HPDE6-E6E7 (cell line): ENCODE measurements around the gene TCF4.
A peak's percentile ranks its signal among the peaks of the same experiment; 100 is the strongest.

Experiments used
- DNase-seq: peaks from one replicate; pipeline ENCODE4 v3.0.0; 2011; ENCODE audit warnings: missing footprints; ENCODE audit errors: extremely low spot score

Gene TCF4

GRCh38 chr18:55546851-55547704, 40.9 kb downstream of the TCF4 start:
- no peak for DNase-seq

- DNase-seq = no peak
Observed at GRCh38 chr18:55544014-55544413, 44.0 kb downstream of the TCF4 start.

GRCh38 chr18:55543130-55543704, 44.8 kb downstream of the TCF4 start:
- DNase-seq = no peak

GRCh38 chr18:55541571-55541970, 46.4 kb downstream of the TCF4 start:
- DNase-seq = no peak

GRCh38 chr18:55539240-55539639, 48.8 kb downstream of the TCF4 start:
- DNase-seq = no peak

- no peak for DNase-seq
Observed at GRCh38 chr18:55534996-55535395, 53.0 kb downstream of the TCF4 start.

- DNase-seq = no peak
Observed at GRCh38 chr18:55534547-55534946, 53.4 kb downstream of the TCF4 start.

- DNase-seq = no peak
Observed at GRCh38 chr18:55530166-55530565, 57.8 kb downstream of the TCF4 start.

- no peak for DNase-seq
Observed at GRCh38 chr18:55529581-55529980, 58.4 kb downstream of the TCF4 start.

GRCh38 chr18:55525845-55526244, 62.1 kb downstream of the TCF4 start:
- DNase-seq = no peak

- DNase-seq = no peak
Observed at GRCh38 chr18:55524353-55525073, 63.5 kb downstream of the TCF4 start.

- DNase-seq = no peak
Observed at GRCh38 chr18:55523001-55523400, 65.0 kb downstream of the TCF4 start.

- no peak for DNase-seq
Observed at GRCh38 chr18:55522011-55522410, 66.0 kb downstream of the TCF4 start.

GRCh38 chr18:55517055-55517454, 70.9 kb downstream of the TCF4 start:
- DNase-seq = no peak

GRCh38 chr18:55515941-55516710, 71.9 kb downstream of the TCF4 start:
- no peak for DNase-seq

GRCh38 chr18:55515214-55515613, 72.8 kb downstream of the TCF4 start:
- DNase-seq = no peak

GRCh38 chr18:55513161-55513560, 74.8 kb downstream of the TCF4 start:
- DNase-seq = no peak

GRCh38 chr18:55511277-55511676, 76.7 kb downstream of the TCF4 start:
- no peak for DNase-seq

- DNase-seq = no peak
Observed at GRCh38 chr18:55510809-55511208, 77.2 kb downstream of the TCF4 start.

- peak; percentile 4 for DNase-seq
Observed at GRCh38 chr18:55509631-55510324, 78.2 kb downstream of the TCF4 start.

- no peak for DNase-seq
Observed at GRCh38 chr18:55508651-55509050, 79.3 kb downstream of the TCF4 start.
